Endothelial cell (in vitro differentiated cells): ENCODE measurements around the gene RAPGEF5. TPM values are rescaled to one million over a fixed set of nuclear protein-coding genes. Genes with fewer than 3 reads are reported as not detected.

ENCODE experiments used
- DNase-seq: peaks from one replicate; pipeline ENCODE4 v3.0.0; 2021; ENCODE audit warnings: low spot score
- H3K27ac Mint-ChIP-seq: one replicate; pipeline ENCODE4 v1.8.0; 2021; ENCODE audit warnings: mixed read lengths, inconsistent platforms; ENCODE audit not compliant: unreplicated experiment
- H3K27me3 Mint-ChIP-seq: one replicate; pipeline ENCODE4 v1.8.0; 2021; ENCODE audit warnings: mild to moderate bottlenecking, moderate library complexity, mixed read lengths, inconsistent platforms; ENCODE audit not compliant: unreplicated experiment
- H3K36me3 Mint-ChIP-seq: one replicate; pipeline ENCODE4 v1.8.0; 2021; ENCODE audit warnings: mild to moderate bottlenecking, low read depth, mixed read lengths, inconsistent platforms; ENCODE audit not compliant: unreplicated experiment
- H3K4me1 Mint-ChIP-seq: one replicate; pipeline ENCODE4 v1.8.0; 2021; ENCODE audit warnings: mild to moderate bottlenecking, mixed read lengths, inconsistent platforms; ENCODE audit not compliant: unreplicated experiment
- H3K4me3 Mint-ChIP-seq: one replicate; pipeline ENCODE4 v1.8.0; 2021; ENCODE audit warnings: mild to moderate bottlenecking, mixed read lengths, inconsistent platforms; ENCODE audit not compliant: unreplicated experiment
- H3K9me3 Mint-ChIP-seq: one replicate; pipeline ENCODE4 v1.8.0; 2021; ENCODE audit warnings: mixed read lengths, inconsistent platforms; ENCODE audit not compliant: unreplicated experiment
- CTCF ChIP-seq: fragments of 200-600 bp; sonication (generic); IDR thresholded peaks from one replicate; pipeline ENCODE4 v1.5.0; 2021; ENCODE audit warnings: antibody characterized with exemption; ENCODE audit not compliant: unreplicated experiment
- total RNA-seq: library from RNA; stranded (reverse); fragmentation: NEBNext Ultra II Directional; extraction: Animal tissue kit (Norgen Biotek cat#: 25700); gene quantifications from one replicate; pipeline ENCODE4 v1.2.1, GENCODE V29; 2021; ENCODE audit not compliant: unreplicated experiment

Gene RAPGEF5
- total RNA-seq, 1 donor from 2014 or later, result 135 TPM

- Mint-ChIP-seq H3K27ac (no peak overlapping the region), H3K9me3 (no peaks in the 10 kb centered on the region)
Measured at GRCh38 chr7:22302193-22302592, 54.8 kb downstream of the RAPGEF5 start.

GRCh38 chr7:22301790-22302189, 55.2 kb downstream of the RAPGEF5 start:
- Mint-ChIP-seq H3K9me3 (no peaks in the 10 kb centered on the region), H3K4me1 (peaks cover 14% of the 10 kb centered on the region), H3K27me3 (peaks cover 2% of the 10 kb centered on the region), H3K4me3 (no peak overlapping the region), H3K36me3 (peaks cover 24% of the 10 kb centered on the region), H3K27ac (no peak overlapping the region)
- TF ChIP-seq CTCF, result no peak
- DNase-seq, result no peak

More at GRCh38 chr7:22302193-22302592, 54.8 kb downstream of the RAPGEF5 start:
- H3K27me3 Mint-ChIP-seq, result peaks cover 2% of the 10 kb centered on the region
- TF ChIP-seq CTCF, result no peak
- H3K4me1 Mint-ChIP-seq, result peaks cover 10% of the 10 kb centered on the region
- peaks cover 28% of the 10 kb centered on the region for H3K36me3 Mint-ChIP-seq
- H3K4me3 Mint-ChIP-seq, result no peak overlapping the region
- no peak for DNase-seq

GRCh38 chr7:22300839-22301238, 56.1 kb downstream of the RAPGEF5 start:
- Mint-ChIP-seq H3K4me1 (peaks cover 24% of the 10 kb centered on the region), H3K27ac (no peak overlapping the region), H3K9me3 (no peaks in the 10 kb centered on the region), H3K4me3 (no peak overlapping the region), H3K36me3 (peaks cover 15% of the 10 kb centered on the region), H3K27me3 (peaks cover 2% of the 10 kb centered on the region)
- TF ChIP-seq CTCF, result no peak
- no peak for DNase-seq

- Mint-ChIP-seq H3K4me3 (no peak overlapping the region), H3K4me1 (peaks cover 40% of the 10 kb centered on the region), H3K27ac (no peak overlapping the region), H3K27me3 (peaks cover 1% of the 10 kb centered on the region), H3K36me3 (peaks cover 14% of the 10 kb centered on the region), H3K9me3 (no peaks in the 10 kb centered on the region)
- no peak for DNase-seq
- no peak for TF ChIP-seq CTCF
Measured at GRCh38 chr7:22296916-22297315, 60.0 kb downstream of the RAPGEF5 start.

GRCh38 chr7:22296265-22296566, 60.7 kb downstream of the RAPGEF5 start:
- peaks cover 40% of the 10 kb centered on the region for H3K4me1 Mint-ChIP-seq
- no peaks in the 10 kb centered on the region for H3K9me3 Mint-ChIP-seq
- H3K36me3 Mint-ChIP-seq, result peaks cover 14% of the 10 kb centered on the region
- no peak for TF ChIP-seq CTCF
- peaks cover 1% of the 10 kb centered on the region for H3K27me3 Mint-ChIP-seq
- no peak overlapping the region for H3K4me3 Mint-ChIP-seq
- H3K27ac Mint-ChIP-seq, result peak overlapping the region; percentile 62
- no peak for DNase-seq
